HG03060 (cell line): ENCODE results near the gene SELENOW.
"Not testable (repeated sequence)": the region's sequence is repeated elsewhere in the genome, so short reads cannot be mapped to it uniquely, and the experiment has no call there.

Experiments used
- ATAC-seq: cut with Tn5 transposase; IDR thresholded peaks from one replicate; pipeline ENCODE4 v1.9.1; 2021; ENCODE audit warnings: low read depth, moderate number of reproducible peaks; ENCODE audit not compliant: unreplicated experiment

The SELENOW gene

GRCh38 chr19:47780215-47780551, 1.7 kb downstream of the SELENOW start:
- ATAC-seq: no peak

GRCh38 chr19:47781590-47782262, 3.2 kb downstream of the SELENOW start:
- ATAC-seq: no peak

GRCh38 chr19:47786566-47786965, 8.1 kb downstream of the SELENOW start:
- no peak for ATAC-seq

GRCh38 chr19:47787307-47787706, 8.8 kb downstream of the SELENOW start:
- not testable (repeated sequence) for ATAC-seq

GRCh38 chr19:47789811-47790210, 11.3 kb downstream of the SELENOW start:
- ATAC-seq: not testable (repeated sequence)

GRCh38 chr19:47790398-47790814, 11.9 kb downstream of the SELENOW start:
- no peak for ATAC-seq

GRCh38 chr19:47792616-47793015, 14.1 kb downstream of the SELENOW start:
- no peak for ATAC-seq

- no peak for ATAC-seq
Measured at GRCh38 chr19:47794526-47794925, 16.0 kb downstream of the SELENOW start.

GRCh38 chr19:47796785-47797184, 18.3 kb downstream of the SELENOW start:
- no peak for ATAC-seq

GRCh38 chr19:47797996-47798903, 19.7 kb downstream of the SELENOW start:
- ATAC-seq: no peak

- no peak for ATAC-seq
Measured at GRCh38 chr19:47798904-47799266, 20.4 kb downstream of the SELENOW start.

- no peak for ATAC-seq
Measured at GRCh38 chr19:47801270-47801669, 22.8 kb downstream of the SELENOW start.

- ATAC-seq: no peak
Measured at GRCh38 chr19:47802521-47803043, 24.1 kb downstream of the SELENOW start.

- not testable (repeated sequence) for ATAC-seq
Measured at GRCh38 chr19:47803148-47803547, 24.6 kb downstream of the SELENOW start.

GRCh38 chr19:47803671-47804070, 25.2 kb downstream of the SELENOW start:
- ATAC-seq: not testable (repeated sequence)

GRCh38 chr19:47804451-47804850, 25.9 kb downstream of the SELENOW start, which contains the start of gene TPRX1:
Gene TPRX1, minus strand, starts transcription at chr19:47804551. Its CDS starts 12 bp downstream, at chr19:47804539.
- ATAC-seq: not testable (repeated sequence)

GRCh38 chr19:47805313-47805712, 26.8 kb downstream of the SELENOW start:
- ATAC-seq: no peak

GRCh38 chr19:47806435-47806834, 27.9 kb downstream of the SELENOW start:
- ATAC-seq: no peak

GRCh38 chr19:47813304-47813994, 34.9 kb downstream of the SELENOW start:
- no peak for ATAC-seq

- ATAC-seq: no peak
Measured at GRCh38 chr19:47813995-47814328, 35.5 kb downstream of the SELENOW start.

- not testable (repeated sequence) for ATAC-seq
Measured at GRCh38 chr19:47816270-47816669, 37.8 kb downstream of the SELENOW start.
